Stimulated activated CD8-positive, alpha-beta memory T cell treated with anti-CD3 and anti-CD28 coated beads, Interleukin-4, amount 100 ng/mL, for 4 hours (primary cell): Measurements from ENCODE around the gene CNTN4.

Source experiments
- DNase-seq, 2 donors: peaks; one replicate each; pipeline ENCODE4 v3.0.0-alpha.2; 2020; ENCODE audit warnings: low read depth in 2 of 2, low spot score in 1 of 2

The CNTN4 gene

DNA sequence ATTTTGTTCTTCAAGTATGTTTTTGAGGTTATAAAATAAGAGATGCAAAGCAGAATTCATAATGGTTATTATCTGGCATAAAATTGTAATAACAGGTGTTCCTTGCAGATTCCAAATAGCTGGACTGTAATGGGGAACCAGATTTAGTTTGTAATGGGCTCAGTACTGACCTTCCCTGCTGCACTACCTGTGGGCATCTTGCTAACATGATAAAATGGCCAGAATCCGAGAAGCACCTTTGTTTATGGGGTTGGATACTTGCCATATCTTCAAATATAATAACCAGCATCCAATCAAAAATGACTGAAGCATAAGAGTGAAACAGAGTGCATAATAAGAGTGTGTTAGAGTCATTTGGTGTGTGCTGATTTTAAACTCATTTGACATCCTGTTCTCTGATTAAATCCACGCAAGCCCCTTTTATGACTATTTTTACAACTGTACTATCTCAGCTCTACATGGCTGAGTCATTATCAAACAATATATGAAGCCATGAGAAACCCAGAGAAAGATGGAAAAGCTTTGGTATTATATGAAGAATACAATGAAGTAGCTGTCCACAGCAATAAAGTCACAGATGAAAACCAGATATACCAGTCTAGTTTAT, 292.4 kb downstream of the CNTN4 start:
- no peak for DNase-seq

DNA sequence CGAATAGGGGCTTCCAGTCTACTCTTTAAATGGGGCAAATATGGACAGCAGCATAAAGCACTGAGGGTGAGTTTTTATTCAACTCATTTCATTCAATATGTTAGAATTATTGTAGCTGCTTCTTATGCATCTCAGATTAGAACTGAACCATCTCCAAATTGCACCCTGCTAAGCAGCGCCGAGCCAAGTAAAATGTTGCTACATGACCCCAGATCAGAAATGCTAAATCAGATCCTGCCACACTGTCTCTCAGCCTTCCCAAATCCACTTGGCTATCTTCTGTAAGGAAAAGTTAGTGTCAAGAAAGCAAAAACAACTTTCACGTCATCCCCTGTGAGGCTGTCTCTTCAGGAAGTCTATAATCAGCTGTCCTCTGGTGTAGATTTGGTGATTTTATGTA, 293.2 kb downstream of the CNTN4 start:
- DNase-seq, result no peak

DNA sequence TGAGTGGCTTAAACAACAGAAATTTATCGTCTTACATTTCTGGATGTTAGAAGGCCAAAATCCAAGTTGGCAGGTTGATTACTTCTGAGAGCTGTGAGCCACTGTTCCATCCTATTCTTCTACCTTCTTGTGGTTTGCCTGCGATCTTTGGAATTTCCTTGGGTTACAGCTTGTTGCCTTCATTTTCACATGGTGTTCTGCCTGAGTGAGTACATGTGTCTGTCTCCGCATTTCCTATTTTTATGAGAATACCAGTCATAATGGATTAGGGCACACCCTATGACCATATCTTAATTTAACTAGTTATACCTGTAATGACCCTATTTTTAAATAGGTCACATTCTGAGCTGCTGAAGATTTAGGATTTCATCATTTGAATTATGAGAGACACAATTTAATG, 294.3 kb downstream of the CNTN4 start:
- no peak for DNase-seq

DNA sequence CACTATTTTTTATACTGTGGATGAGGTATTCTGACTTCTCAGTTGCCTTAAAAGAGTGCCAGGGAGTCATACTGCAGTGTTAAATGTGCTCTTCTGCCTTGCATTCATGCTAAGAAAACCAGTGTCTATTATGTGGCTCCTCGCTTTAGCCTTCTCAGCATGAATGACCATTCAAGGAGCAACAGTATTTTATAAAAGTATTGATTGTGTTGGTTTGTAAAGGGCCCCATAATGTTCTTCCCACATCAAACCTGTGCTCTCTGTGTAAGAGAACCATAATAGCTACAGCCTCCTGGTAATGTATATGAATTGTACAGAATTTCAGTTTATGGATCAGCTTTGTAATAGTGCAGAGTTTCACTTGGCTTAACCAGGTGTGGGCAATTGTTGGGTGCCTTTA, 316.4 kb downstream of the CNTN4 start:
- DNase-seq, result no peak

DNA sequence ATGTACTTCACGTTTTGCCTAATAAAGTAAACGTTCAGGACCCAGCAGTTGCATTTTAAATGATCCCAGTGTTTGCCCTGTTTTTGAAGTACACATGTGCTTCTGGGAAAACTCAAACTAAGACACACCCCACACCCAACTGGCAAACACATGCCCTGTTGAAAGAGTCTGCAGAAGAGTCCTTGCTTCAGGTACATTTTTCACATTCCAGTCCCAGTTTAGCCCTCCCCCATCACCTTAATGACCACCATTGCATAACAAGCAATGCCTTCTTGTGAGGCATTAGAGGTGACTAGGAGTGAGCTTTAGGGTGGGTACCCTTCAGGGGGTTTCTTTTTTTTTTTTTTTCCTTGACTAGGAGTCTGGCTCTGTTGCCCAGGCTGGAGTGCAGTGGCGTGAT, 322.3 kb downstream of the CNTN4 start:
- DNase-seq, result no peak

DNA sequence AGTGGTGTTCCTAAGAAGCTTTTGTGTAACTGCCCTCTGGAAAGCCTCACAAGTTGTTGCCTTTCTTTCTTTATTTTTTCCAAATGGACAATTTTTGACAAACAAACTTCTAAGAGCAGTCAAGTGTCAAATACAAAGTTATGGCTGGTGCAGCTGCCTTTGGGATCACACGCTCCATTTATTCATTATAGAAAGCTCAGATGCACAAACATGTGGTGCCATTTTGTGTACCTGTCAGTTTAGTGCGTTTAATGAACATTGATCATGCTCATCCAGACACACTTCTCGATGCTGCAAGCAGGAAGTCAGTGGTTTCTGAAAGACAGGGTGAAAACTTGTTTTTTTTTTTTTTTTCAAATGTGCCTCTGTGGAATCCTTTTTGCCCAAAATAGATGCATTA, 324.5 kb downstream of the CNTN4 start:
- no peak for DNase-seq

DNA sequence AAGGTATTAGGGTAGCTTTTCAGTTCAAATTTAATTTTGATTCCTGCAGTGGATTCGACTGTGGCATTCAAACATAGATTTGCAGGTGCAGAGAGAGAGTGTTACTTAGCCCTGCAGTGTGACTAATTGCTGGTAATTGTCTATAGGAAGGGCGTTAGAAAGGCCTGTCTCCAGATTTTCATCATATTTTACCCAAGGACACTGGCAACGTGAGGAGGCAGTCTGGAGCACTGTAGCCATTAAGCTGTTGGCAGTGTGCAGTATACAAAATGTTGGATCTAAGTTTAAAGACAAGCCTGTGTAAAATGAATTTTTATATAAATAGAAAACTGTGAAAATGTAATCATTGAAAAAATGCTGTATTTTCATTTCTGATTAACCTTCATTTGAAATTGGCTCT, 342.9 kb downstream of the CNTN4 start:
- DNase-seq, result no peak

DNA sequence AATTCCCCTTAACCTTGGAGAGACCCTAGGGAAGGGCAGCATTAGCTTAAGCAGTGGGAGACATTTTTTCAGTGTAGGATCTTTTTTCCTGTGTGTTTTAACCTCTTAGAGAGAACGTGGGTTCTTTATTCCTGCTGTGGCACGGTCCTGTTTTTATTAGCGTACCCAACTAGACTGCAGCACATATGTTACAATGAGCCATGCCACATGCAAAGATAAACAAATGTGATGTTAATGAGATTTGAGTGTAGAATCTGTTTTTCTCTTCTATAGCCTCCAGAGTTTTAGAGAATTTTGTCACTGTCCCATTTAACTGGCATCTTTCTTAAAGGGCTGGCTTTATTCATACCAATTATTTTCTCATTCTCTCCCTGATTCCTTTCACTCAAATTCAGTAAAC, 347.5 kb downstream of the CNTN4 start:
- no peak for DNase-seq

DNA sequence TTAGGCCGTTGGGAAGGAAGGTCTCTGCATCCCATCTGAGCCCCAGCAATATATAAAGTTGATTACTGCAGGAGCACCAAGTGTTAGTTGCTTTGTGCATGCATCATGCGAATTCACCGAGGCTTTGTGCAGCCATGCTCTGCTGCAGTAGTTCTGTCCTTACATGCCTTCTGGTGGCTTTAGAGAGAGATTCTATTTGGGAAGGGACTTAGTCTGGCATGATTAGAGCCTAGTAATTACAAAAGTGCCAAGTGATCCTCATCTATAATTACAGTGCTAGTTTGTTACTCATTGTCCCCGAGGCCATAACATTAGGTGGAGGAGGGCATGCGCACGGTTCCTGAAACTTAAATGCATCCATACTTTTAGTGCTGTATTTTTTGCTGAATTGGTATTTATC, 353.6 kb downstream of the CNTN4 start:
- DNase-seq, result no peak

DNA sequence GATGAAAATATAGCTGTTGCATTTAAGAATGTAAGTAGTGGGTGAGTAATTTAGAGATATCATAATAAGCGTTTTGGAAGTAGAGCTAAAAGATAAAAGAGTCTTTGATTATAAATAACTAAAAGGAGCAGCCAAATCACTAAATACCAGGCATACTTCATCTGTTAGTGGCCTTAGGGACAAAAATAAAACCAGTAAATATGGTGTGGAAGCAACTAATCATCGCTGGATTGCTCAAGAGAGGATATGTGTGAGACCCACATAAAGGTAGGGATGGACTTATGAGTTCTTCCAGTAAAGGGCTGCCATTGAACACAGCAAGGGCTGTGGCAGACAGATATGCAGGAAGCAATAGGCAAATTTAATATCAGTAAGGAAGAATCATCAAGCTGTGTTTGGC, 356.2 kb downstream of the CNTN4 start:
- no peak for DNase-seq

DNA sequence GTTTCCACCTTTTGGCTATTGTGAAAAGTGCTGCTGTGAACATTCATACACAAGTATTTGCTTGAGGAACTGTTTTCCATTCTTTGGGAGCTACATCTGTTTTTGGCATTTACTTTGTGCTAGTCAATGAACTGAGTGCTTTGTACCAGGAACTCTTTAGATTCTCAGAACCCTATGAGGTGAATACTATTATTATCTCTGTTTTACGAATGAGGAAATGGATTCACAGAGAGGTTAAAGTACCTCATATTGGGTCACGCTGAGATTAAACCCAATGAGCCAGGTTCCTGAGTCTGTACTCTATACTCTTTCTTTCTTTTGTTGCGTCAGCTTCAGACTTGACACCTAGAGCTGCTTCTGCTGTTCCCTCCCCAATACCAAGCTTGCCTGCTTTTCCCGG, 358.1 kb downstream of the CNTN4 start:
- DNase-seq, result no peak

DNA sequence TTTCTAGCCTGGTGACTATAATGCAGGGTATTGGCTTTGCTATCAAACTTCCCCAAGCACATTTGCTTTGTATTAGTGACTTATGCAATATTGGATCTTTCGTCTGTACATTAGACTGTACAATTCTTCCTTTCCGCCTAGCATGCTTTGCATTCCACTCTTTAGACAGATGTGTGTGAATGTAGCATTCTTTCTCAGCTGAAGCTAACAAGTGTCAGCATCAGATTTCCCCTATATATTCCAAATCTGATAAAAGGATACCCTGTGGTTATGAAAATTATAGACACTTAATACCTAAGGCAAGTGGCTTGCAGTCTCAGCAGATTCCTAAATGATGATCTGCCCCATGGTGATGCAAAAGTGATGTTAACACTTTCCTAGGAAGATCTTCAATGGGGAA, 360.1 kb downstream of the CNTN4 start:
- no peak for DNase-seq

DNA sequence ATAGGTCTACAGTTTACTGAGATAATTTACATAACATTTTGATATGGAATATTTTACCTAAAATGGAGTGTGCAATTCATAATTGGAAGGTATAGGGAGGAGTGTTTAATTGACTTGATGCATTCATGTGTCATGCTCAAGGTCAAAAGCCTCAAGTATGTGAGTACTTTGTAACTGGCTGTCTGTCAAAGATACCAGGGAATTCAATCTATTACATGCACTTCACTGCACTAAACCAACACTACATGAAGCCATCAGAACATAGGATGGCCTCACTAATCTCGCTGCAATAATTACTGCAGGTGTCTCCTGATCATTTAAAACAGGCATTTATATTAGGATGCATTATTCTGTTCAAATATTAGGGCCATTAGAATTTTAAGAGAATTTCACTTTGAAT, 367.2 kb downstream of the CNTN4 start:
- DNase-seq, result no peak

DNA sequence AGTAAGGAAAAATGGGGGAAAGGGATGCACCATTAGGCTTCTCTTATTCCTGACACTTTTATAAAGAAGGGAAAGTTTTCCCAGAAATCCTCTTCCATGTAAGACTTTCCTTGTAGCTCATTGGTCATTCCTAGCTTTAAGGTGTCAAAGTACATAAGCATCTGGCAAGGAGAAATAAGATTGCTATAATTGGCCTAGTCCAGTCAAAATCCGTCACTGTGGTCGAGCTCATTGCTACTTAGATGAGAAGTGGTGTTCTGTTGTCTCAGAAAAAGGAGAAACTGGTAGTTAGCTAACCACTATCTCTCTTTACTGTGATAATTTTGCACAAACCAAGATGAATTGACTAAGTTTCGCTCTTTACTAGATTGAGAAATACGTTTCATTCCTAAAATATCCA, 370.1 kb downstream of the CNTN4 start:
- no peak for DNase-seq

DNA sequence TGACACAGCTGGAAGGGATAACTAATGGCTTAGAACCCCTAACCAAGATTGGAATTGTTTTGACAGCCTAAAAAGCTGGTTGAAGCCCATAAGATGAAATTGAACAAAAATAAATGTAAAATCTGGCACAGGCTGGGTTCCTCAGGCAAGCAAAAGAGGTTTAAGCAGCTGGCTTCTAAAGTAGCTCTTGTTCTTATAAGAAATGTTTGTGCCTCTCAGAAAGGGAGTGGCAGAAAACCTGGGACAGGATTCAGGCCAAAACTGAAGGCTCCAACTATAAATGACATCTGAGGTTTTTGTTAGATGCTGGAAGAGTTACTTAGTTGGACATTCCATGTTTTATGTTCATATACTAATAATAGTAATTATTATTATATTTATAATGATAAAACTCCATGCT, 378.3 kb downstream of the CNTN4 start:
- no peak for DNase-seq

DNA sequence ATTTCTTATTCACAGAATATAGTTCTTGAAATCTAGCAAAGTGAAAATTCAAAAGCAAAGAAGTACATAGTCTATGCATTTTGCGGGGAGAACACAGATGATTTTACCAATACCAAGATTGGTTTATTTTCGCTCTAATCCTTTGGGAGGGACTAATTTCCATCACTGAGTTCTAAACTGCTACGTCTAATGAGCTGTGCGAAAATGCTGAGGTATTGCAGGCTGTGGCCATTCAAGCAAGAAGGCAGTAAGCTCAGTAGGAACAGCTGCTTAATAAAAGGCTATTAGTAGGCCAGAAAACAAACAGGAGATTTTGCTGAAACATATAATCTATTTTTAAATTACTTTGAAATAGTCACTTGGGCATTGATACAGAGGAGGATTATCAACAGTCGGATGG, 379.0 kb downstream of the CNTN4 start:
- no peak for DNase-seq

DNA sequence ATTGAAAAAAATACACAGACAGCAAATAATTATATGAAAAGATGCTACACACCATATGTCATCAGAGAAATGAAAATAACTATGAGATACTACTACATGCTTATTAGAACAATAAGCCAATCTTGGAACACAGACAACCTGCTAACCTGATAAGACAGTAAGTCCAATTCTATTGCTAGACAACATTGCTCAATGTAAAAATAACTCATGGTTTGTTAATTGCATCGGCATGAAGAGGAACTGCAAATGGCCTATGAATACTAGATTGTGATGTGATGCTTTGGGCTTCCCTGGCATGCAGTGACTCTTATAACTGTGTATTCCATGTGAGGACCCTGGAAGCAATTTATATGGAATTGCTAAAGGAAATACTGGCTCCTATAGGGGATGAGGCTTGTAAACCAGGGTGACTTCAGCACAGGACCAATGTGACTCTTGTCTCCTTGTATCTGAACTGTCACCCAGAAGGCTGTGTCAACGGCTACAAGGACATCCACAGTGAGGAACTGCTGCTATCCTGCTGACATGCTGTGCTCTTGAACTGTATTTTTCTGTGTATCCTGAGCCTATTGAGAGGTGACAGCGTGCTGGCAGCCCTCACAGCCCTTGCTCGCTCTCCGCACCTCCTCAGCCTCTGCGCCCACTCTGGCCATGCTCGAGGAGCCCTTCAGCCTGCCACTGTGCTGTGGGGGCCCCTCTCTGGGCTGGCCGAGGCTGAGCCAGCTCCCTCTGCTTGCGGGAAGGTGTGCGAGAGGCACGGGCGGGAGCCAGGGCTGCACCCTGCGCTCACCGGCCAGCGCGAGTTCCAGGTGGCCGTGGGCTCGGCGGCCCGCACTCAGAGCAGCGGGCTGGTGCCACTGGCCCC, 385.7 kb downstream of the CNTN4 start:
- DNase-seq, result no peak

DNA sequence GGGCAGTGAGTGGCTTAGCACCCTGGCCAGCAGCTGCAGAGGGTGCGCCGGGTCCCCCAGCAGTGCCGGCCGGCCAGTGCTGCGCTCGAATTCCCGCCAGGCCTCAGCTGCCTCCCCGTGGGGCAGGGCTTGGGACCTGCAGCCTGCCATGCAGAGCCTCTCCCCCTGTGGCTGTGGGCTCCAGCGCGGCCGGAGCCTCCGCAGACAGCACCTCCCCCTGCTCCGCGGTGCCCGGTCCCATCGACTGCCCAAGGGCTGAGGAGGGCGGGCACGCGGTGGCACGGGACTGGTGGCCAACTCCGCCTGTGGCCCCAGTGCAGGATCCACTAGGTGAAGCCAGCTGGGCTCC, 386.3 kb downstream of the CNTN4 start:
- DNase-seq, result no peak

DNA sequence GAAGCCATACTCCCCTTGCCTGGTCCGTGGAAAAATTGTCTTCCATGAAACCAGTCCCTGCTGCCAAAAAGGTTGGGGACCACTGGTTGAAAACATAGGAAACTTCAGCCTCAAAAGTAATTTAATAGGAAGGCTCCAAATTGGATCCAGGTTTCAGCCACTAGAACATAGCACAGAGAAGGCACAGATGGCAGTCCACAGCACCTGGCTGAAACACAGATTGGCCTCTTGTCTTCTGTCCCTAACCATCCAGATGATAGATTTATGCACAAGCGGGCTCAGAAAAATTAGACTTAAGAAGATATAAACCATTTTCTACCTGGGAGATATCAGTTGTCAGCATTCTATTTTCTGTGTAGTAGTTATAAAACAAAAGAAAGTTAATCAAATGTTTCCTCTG, 397.1 kb downstream of the CNTN4 start:
- no peak for DNase-seq

DNA sequence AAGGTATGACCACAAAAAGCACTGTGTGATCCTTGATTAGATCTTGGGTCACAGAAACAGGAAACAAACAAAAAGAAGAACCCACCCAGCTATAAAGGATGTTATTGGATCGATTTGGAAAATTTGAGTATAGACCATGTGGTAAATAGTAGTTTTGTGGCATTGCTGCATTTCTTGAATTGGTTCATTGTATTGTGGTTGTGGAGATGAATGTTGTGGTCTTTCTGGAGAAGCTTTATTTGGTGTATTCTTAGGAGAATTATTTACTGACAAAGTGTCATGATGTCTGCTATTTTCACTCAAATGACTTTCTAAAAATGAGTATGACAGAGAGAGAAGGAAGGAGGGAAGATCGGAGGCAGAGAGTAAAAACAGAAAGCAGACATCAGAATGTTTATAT, 406.2 kb downstream of the CNTN4 start:
- DNase-seq, result no peak

DNA sequence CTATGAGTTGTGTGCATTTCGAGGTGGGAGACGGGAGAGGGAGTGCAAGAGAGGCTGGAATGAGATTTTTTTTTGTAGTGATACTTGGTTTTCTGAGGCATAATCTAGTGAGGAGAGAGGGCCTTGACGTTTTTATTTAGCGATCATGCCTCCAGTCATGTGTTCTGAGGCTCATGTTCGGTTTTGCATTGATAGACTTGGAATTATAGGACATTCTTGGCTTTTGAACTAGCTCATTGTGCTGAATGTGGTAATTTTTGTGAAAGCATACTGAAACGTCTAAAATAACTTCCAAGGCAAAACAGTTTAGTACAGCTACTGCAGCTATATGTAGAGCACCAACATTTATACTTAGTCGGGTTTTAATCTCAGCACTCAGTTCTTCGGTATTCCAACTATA, 408.1 kb downstream of the CNTN4 start:
- no peak for DNase-seq

DNA sequence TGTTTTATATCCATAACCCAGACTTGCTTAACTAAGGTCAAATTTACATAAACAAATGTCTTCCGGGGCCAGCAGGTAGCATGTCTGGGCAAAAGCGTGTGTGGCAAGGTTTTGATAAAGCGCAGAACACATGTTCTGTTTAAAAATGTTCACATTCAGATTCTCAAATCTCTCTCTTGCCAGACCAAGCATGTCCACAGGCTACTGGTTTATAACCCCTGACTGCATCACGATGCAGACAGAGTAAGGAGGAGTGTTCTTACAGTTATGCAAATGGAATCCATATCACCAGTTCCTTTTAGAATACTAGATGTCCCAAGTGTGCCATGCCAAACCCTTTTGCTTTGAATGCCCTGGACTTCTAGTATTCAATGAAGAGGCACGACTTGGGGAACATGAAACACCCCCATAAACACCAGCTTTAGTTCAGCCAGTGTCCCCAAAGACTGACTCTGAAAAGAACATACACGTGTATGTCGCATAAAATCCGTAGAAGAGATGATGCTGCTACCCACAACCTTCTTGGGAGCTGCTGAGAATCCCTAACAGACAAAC, 412.0 kb downstream of the CNTN4 start:
- DNase-seq, result no peak

DNA sequence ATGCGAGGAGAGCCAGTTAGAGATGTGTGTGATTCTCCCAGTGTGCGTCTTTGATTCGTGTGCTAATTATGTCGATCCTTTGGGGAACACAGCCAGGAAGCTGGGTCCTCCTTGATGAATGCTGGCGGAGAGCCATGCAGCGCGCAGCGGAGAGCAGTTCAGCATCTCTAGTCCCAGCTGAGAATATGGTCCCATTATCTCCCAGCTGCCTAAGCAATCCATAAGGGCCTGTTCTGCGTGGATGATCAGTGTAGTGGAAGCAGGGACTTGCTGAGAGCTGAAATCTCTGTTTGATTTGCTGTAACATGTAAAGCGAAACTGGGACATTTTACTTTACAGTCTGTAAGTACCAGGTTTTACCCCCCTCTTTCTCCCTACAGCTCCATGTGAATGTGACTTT, 412.7 kb downstream of the CNTN4 start:
- no peak for DNase-seq
